ENCODE measurements around the gene IFT43.

The IFT43 gene

GRCh38 chr14:76115010-76115422, 129.5 kb downstream of the IFT43 start:
- DNase-seq, result no peak

GRCh38 chr14:76117789-76118484, 132.4 kb downstream of the IFT43 start:
- DNase-seq, result no peak

GRCh38 chr14:76118594-76118993, 133.0 kb downstream of the IFT43 start:
- DNase-seq, result no peak

GRCh38 chr14:76121089-76121748, 135.7 kb downstream of the IFT43 start:
- DNase-seq, result no peak

GRCh38 chr14:76123426-76124225, 138.1 kb downstream of the IFT43 start:
- DNase-seq, result no peak

GRCh38 chr14:76125511-76125910, 139.9 kb downstream of the IFT43 start:
- no peak for DNase-seq

GRCh38 chr14:76126076-76126475, 140.5 kb downstream of the IFT43 start:
- DNase-seq, result no peak

- DNase-seq, result no peak
These were observed 144.5 kb downstream of the IFT43 start for GRCh38 chr14:76129851-76130576.

GRCh38 chr14:76131071-76131965, 145.8 kb downstream of the IFT43 start:
- DNase-seq, result no peak

GRCh38 chr14:76133103-76133502, 147.5 kb downstream of the IFT43 start:
- no peak for DNase-seq

Data from stimulated activated CD4-positive, alpha-beta T cell treated with anti-CD3 and anti-CD28 coated beads, Interleukin-12 subunit alpha, Interleukin-12 subunit beta, amount 100 ng/mL, for 4 hours (primary cell).